HG02678 (cell line): Measurements from ENCODE around the gene KLHL11.

Source experiments
- ATAC-seq: cut with Tn5 transposase; IDR thresholded peaks from one replicate; pipeline ENCODE4 v1.9.1; 2021; ENCODE audit warnings: mild to moderate bottlenecking, moderate library complexity; ENCODE audit not compliant: unreplicated experiment

The KLHL11 gene, protein sequence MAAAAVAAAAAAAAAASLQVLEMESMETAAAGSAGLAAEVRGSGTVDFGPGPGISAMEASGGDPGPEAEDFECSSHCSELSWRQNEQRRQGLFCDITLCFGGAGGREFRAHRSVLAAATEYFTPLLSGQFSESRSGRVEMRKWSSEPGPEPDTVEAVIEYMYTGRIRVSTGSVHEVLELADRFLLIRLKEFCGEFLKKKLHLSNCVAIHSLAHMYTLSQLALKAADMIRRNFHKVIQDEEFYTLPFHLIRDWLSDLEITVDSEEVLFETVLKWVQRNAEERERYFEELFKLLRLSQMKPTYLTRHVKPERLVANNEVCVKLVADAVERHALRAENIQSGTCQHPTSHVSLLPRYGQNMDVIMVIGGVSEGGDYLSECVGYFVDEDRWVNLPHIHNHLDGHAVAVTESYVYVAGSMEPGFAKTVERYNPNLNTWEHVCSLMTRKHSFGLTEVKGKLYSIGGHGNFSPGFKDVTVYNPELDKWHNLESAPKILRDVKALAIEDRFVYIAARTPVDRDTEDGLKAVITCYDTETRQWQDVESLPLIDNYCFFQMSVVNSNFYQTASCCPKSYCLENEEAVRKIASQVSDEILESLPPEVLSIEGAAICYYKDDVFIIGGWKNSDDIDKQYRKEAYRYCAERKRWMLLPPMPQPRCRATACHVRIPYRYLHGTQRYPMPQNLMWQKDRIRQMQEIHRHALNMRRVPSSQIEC

GRCh38 chr17:41864836-41865595, at the start of gene KLHL11:
Gene KLHL11 (minus strand): TSS chr17:41865423. CDS start chr17:41865370, 53 bp downstream.
- ATAC-seq: peak; percentile 91

DNA sequence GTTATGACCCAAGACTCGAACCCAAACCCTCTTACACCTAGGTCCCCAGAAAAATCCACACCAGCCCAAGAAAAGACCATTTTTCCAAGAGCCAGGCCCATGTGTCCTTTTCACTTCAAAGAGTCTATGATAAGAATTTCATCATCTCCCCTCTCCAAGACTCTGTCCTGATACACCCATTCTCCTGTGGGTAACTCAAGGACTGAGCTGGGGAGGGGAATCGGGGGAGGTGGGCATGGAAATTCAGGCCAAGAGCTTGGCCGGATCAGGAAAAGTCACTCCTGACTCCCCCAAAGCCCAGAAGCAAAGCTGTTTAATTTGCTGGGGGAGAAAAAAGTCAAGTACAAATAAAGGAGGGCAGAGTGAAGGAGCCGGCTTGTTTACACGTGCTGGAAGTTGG, 49.8 kb upstream of the KLHL11 start:
- ATAC-seq: no peak

- ATAC-seq: no peak
These were observed 49.1 kb upstream of the KLHL11 start for GRCh38 chr17:41914358-41914766.

- no peak for ATAC-seq
These were observed 48.6 kb upstream of the KLHL11 start for GRCh38 chr17:41913798-41914197.

- ATAC-seq: no peak
These were observed 47.7 kb upstream of the KLHL11 start for GRCh38 chr17:41912925-41913324.

DNA sequence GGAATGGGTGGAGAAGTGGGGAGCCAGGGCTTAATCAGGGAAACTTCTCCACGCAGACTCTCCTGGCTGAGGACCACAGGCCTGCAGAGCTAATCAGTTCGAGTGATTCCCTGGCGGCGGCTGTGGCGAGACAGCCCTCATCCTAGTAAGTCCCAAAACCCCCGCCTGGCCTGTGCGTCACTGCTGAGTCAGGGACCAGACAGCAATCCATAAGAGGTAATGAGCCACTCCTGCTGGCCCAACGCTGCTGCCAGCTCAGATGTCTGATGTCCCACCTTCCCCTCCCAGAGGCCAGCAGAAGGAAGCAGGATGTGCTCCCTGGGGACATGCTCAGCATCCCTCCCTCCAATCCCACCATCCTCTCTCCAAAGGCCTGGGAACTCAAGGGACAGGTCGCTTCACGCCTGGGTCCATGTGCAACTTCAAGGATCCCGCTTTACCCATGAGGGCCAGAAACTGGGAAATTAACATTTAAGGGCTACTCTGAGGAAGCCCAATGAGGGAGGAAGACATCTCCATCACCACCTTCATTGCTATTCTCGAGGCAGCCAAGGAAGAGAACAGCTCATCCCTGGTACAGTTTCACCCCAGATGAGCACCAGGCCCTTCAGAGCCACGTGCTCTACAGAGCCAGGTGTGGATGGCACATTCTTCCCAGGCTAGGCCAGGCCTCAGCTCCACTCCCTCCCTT, 45.6 kb upstream of the KLHL11 start:
- ATAC-seq: no peak

DNA sequence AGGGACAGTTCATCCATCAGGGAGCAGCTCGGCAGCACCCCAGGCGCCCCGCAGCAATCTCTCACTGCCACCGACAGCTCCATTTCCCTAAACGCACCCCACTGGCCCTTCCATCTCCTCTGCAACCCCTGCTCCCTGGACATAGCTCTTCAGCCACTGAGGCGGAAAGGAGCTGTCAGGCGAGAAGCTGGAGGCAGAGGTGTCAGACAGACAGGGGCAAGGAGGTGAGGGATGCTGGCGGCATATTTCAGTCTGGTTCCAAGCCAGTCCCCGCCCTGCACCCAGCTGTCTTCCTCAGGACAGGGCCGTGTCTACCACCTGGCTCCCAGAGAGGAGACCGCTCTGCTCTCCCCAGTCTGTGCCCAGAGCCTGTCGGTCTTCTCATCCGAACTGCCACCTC, 43.9 kb upstream of the KLHL11 start:
- ATAC-seq: no peak

DNA sequence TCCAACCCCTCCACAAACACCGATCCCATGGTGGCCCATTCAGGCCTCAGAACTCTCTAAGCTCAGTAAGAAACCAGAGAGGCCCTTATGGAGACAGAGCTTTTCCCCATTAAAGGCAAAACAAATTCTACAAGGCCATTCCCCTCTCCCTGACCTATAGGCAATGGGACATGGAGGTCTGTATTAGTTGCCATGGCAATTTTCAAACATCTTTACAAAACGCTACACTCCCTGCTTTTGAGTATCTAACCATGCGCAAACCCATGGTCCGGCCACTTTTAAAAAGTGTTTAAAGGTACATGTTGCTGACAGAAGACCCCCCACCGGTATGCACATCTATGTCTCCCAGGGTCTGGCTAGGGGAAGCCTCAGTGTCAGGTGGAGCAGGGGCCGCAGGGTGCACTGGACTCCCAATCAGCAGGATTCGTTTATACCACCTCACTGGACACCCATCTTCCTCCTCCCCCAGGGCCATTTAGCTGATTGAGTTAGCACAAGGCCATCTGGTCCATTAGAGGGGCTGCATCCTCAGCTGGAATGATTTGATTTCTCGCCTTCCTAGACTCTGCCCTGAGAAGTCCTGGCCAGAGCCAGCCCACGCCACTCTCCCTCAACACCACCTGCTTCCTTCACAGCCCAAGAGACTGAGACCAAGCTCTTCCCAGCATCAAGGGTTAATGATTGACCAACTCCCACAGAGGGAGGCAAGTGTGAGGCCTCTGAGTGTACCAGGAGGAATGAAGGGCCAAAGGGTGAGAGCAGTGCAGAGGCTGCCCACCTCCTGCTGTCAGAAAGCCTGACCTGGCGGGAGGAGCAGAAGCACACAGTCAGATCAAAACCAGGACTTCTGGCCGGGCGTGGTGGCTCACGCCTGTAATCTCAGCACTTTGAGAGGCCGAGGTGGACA, 42.7 kb upstream of the KLHL11 start:
- no peak for ATAC-seq

GRCh38 chr17:41907185-41907556, 41.9 kb upstream of the KLHL11 start:
- ATAC-seq: no peak

DNA sequence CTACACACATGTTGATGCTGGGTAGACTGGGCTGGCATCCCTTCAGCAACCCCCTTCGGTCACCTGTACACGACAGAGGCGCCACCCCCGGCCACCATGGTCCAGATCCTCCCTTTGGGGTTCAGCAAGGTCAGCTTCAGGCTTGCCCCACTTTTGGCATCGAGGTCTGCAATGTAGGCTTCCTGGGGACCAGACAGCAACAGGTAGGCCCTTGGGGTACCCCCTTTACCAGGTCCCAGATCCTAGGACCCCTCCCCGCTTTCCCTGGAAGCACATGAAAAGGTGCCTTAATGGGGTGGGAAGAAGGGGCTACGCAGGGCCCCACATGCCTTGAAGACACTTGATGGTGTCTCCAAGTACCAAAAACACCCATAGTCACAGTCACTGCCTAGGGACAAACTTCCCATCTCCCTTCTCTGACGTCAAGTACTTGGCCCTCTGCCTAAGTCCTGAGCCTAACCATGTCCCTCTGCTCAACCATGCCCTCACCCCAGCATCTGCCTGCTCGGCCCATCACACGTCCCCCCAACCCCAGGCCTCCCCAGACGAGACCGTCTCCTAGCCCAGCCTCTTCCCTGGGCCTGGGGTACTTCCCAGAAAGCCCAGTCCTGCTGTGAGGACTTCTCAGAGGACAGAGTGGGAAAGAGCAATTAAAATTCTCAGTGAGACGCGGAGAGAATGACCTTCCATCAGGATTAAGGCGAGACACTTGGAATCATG, 41.4 kb upstream of the KLHL11 start:
- no peak for ATAC-seq

DNA sequence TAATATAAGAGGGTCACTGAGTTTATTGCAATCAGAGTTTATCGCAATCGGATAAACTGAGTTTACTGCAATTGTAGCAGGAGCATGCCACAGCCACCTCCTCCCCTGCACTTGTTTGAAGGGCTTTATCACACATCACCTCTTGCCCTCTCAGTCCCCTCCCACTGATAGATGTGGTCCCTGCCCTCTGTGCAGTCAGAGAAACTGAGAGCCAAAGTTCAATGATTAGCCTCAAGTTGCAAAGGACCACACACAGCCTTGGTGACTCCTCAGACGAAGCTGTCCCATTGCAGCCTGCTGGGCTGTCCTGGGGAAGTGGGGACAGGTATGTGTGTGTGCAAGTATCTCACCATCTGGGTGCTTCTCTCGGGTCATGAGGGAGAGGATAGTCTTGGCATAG, 39.9 kb upstream of the KLHL11 start:
- ATAC-seq: no peak

DNA sequence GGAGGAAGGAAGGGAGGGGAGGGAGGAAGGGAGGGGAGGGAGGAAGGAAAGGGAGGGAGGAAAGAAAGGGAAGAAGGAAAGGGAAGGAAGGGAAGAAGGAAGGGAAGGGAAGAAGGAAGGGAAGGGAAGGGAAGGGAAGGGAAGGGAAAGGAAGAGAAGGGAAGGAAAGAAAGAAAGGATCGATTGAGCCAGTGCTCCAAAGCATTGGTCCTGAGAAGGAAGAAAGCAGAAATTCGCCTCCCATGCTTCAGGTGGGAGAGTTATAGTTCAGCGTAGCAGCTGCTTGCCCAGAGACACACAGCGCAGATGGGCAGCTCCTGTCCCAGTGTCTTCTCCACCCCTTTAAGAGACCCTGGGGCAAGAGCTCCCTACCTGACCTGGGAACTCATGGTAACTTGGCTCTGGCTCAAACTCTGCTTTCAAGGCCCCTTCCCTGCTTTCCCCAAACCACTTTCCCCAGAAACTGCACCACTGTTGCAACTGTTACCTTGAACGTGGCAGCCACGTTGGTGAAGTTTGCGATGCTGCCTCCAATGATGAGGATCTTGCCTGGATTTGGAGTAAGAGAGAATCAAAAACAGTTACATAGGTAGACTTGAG, 39.1 kb upstream of the KLHL11 start:
- no peak for ATAC-seq

- no peak for ATAC-seq
These were observed 36.4 kb upstream of the KLHL11 start for GRCh38 chr17:41901646-41902045.

- ATAC-seq: no peak
These were observed 31.5 kb upstream of the KLHL11 start for GRCh38 chr17:41896726-41897125.

- no peak for ATAC-seq
These were observed 30.4 kb upstream of the KLHL11 start for GRCh38 chr17:41895617-41896016.

DNA sequence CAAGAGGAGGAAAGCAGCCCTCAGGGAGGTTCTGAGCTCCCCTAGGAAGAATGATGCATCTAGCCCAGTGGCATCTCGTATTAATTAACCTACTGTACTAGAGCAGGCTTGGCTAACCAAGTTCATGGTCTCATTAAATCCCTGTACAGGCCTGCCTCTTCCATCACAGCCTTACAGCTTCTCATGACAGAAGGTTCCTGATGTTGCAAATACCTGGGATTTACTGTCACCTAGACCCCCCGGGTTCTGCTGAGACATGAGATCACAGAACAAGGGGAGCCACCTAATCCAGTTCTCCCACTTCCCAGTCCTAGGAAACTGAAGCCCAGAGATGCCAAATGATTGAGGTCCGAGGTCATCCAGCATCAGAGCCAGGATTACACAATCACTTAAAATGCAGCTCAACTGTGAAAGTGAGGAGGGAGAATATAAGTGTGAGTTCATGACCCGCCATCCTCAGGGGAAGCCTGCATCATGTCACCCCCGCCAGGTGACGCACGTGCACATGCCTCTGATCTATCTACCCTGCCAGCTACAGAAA, 29.6 kb upstream of the KLHL11 start:
- ATAC-seq: no peak

GRCh38 chr17:41893384-41893783, 28.2 kb upstream of the KLHL11 start:
- no peak for ATAC-seq

GRCh38 chr17:41892021-41892376, 26.8 kb upstream of the KLHL11 start:
- ATAC-seq: no peak
